GM12801 (cell line): Measurements from ENCODE around the gene LRRC8D.

Experiments used
- TF ChIP-seq, protein P1 (sequence below): IDR thresholded peaks from one replicate; pipeline ENCODE4 v1.5.1; 2011; ENCODE audit warnings: control low read depth; ENCODE audit not compliant: insufficient read length; ENCODE audit errors: extremely low read depth

Gene LRRC8D

DNA sequence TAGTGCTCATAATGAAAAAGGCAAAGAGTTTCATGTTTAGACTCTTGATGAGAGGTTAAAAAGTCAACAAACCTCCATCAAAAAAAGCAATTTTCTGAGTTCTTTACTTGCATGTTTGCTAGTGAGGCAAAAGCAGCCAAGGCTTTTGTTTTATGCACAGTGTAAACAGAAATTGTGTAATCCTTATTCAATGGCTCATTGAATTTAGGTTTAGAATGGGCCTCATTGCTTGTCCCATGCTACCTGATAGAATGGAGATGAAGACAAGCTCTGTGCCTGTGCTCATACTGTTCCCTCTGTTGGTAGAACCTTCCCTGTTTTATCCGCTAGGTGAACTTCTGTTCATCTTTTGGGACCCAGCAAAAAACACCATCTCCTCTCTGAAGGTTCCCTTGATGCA lies 10.0 kb upstream of the LRRC8D start:
- TF ChIP-seq, protein P1, sequence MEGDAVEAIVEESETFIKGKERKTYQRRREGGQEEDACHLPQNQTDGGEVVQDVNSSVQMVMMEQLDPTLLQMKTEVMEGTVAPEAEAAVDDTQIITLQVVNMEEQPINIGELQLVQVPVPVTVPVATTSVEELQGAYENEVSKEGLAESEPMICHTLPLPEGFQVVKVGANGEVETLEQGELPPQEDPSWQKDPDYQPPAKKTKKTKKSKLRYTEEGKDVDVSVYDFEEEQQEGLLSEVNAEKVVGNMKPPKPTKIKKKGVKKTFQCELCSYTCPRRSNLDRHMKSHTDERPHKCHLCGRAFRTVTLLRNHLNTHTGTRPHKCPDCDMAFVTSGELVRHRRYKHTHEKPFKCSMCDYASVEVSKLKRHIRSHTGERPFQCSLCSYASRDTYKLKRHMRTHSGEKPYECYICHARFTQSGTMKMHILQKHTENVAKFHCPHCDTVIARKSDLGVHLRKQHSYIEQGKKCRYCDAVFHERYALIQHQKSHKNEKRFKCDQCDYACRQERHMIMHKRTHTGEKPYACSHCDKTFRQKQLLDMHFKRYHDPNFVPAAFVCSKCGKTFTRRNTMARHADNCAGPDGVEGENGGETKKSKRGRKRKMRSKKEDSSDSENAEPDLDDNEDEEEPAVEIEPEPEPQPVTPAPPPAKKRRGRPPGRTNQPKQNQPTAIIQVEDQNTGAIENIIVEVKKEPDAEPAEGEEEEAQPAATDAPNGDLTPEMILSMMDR = no peak

DNA sequence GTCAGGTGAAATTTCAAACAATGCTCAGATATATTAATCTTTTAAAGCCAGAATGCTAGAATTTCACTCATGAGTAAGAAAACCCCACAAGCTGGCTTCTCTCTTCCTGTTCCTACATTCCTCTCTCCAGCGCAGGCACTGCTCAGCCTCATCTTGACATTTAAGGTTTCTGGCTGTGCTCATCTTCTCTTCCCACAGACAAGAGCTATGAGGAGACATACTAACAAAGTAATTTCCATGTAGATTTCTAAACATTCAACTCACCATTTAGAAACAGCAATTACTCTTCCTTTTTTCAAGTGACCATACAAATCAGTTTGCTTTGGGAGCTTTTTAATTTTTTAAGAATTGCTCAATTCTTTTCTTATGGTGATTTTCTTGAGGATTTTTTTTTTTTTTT lies 7.8 kb upstream of the LRRC8D start:
- TF ChIP-seq, protein P1 = no peak

DNA sequence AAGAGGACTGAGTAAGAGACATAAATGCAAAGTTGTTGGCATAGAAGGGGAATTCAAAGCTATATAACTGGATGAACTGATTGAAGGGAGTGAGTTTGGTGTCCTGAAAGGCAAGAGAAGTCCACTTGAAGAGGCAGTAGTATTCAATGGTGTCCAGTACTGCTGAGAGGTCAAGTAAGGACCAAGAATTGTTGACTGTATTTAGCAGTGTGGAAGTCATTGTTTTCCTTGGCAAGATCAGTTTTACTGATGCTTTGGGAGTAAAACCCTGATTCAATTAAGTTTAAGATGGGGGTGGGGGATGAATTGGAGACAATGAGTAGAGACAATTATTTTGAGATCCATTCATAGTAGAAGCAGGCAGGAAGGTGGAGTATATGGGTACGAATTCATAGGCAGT lies 5.8 kb upstream of the LRRC8D start:
- TF ChIP-seq, protein P1 = no peak

DNA sequence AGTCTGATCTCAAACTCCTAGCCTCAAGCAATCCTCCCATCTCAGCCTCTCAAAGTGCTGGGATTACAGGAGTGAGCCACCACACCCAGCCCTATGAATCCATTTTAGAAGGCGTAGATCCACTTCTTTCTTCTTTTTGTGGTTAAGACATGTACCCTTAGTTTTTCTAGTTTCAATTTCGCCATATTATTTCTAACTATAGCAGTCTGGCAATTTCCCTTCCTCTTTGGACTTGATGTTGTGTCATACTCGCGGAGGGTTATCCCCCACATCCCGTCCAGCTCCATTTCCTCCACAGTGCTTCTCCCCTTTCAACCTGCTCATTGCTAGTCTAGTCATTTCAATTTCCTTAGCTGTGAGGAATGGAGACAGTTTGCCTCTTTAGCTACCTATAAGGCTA lies 5.2 kb upstream of the LRRC8D start:
- TF ChIP-seq, protein P1 = no peak

DNA sequence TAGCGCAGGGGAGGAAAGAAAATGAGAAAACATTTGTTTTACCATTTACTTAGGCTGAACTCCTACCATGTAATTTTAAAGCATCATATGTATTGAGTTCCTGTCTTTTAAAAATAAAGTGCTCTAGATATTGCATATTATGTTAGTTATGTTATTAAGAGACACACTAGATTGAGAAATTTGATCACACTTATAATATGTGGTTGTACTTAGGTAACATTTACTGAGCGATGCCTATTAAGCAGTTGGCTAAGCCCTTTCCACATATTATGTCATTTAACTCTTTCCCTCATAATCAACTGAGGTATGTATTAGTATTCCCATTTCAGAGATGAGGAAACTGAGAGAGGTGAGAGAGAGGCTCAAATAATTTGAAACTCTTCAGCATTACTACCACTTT lies 4.5 kb upstream of the LRRC8D start:
- TF ChIP-seq, protein P1 = no peak

DNA sequence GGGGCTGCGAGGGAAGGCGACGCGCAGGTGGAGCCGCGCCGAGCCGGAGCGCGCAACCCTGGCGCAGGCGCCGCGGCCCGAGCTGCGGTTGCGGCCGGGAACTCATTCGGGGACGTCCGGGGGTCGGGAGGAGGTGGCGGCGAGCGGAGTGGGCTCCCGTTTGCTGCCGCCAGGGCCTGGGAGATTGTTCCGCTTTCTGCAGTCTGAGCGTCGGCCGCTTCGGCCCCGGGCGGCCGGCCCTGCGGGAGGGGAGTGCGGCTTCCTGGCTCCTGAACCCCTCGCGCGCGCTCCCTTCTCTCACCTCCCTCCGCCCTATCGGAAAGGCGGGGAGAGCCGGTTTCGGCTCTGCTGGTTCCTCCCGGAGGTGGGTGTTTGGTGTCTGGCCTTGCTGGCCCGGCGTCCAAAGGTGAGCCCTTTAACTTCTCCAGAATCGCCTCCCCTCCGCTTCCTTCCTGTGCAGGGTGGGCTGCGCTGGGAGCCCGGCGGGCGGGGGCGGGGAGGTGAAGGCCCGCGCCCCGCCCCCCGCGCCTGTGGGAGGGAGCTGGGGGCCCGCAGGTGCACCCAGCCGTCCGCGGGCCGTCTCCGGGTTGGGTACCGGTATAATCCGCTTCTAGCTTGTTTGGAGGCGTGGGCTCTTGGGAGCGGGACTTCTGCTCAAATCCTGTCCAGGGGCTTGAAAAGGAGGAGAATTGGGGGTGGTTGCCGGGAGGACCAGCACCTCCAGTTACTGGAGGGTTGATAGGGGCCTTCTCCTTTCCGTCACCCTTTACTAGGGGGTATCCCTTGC lies 683 bp downstream of the LRRC8D start:
- TF ChIP-seq, protein P1 = no peak

DNA sequence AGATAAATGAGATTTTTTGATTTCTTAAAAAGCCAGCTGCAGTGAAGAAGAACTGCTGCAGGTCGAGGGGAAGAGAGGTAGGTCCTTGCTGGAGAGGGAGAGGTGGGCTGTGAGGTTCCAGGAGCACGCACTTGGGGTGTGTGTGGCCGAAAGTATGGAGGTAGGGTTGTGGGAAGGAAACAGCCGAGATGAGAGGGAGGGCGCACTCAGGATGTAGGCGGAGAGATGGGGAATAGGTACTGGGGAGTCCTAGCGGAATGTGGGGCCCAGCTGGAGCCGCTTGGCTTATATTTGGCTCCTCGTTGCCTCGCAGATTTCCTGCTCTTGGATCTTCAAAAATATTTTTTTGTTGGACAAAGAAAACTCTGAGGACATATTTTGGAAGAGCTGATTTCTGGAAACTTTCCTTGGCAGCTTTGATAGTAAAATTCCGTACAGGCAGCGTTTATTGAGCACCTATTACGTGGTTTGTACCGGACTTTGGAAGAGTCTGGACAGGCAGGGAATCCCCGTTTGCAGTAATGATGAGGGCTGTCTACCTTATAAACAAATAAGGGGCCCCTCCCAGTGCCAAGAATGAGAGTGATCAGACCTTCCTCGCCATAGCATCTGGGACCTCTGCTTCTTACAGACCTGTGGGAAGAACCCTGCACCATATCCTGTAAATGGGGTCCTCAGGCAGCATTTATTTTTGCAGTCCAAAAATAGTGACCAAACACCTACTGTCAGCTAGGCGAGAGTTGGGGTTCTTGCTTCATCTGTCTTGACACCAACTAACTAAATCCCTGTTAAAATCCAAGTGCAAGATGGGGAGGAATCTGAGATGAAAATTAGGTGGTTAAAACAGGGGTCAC lies 1.5 kb downstream of the LRRC8D start:
- TF ChIP-seq, protein P1 = no peak
